GM21515 (cell line): ENCODE results near the gene MRPL2.

Experiments used
- ATAC-seq: cut with Tn5 transposase; IDR thresholded peaks from one replicate; pipeline ENCODE4 v1.9.1; 2021; ENCODE audit not compliant: unreplicated experiment

The MRPL2 gene

DNA sequence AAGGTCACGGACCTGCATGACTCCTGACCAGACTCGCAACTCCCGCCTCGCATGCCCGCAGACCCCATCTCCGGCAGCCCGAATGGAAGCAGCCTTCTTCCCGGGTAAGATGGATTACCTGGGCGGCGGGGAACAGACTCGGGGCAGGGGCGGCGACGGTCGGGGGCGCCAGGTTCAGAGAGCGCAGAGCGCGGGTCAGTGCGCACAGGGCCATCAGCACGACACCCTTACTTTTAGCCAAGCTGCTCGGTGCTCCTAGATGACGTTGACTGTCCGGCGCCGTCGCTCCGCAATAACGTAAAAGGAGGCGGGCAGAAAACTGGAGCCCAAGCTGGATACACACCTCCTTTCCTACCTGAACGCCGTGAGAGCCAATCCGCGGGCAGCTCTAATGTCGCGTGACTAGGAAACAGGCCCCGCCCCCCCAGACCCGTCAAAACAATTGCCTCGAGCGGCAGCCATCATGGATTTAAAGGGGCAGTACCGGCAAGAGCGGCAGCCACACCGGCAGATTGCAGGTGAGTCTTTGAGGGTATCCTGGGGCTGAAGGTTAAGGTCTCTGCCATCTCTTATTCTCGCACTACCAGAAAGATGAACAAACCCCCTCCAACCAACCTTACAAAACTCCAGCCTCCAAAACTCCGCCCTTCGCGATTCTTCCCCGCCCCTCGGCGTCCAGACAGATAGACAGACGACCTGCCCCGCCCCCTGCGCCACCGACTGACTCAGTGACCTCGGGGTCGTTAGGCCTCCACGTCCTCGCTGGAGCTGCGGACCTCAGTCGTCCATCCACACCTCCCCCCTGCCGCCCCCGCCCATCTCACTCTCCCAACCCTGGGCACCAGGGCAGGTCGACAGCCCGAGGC lies at the start of gene MRPL2, which contains the start of gene KLC4:
Gene MRPL2 (minus strand): TSS at position 267 of the 866 bp plus-strand sequence. CDS start 53 bp downstream, at position 214.
Gene KLC4 (plus strand): TSS at position 464 of the 866 bp plus-strand sequence. CDS start 1,705 bp downstream, outside the sequence.
- peak; percentile 89 for ATAC-seq

DNA sequence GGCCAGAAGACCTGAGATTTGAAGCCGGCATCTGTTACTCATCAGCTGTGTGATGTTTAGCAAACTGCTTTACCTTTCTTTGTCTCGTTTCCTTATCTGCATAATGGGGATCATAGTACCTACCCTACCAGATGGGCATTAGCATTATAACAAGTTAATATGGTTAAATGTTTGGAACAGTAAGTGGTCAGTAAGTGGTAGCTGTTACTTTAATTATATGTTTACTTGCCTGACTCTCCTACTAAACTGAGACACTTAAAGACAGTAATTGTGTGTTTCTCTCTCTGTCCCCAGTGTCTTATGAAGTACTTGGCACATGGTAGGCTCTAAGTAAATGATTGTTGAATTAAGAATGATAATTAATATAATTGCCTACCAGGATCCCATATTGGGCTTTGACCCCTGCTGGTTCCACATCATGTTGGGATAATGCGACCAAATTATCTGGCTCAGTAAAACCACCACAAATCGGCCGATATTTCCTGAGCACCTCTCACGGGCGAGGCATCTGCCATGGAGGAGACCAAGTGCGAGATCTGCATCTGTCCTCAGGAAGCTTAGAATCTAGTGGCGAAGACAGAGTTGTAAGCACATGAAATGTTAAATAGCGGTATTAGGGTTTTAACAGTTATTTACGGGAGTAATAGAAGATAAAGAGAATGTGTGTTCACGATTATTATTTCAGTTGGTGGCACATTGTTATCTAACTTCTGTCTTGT lies 48.3 kb upstream of the MRPL2 start:
- ATAC-seq: no peak

DNA sequence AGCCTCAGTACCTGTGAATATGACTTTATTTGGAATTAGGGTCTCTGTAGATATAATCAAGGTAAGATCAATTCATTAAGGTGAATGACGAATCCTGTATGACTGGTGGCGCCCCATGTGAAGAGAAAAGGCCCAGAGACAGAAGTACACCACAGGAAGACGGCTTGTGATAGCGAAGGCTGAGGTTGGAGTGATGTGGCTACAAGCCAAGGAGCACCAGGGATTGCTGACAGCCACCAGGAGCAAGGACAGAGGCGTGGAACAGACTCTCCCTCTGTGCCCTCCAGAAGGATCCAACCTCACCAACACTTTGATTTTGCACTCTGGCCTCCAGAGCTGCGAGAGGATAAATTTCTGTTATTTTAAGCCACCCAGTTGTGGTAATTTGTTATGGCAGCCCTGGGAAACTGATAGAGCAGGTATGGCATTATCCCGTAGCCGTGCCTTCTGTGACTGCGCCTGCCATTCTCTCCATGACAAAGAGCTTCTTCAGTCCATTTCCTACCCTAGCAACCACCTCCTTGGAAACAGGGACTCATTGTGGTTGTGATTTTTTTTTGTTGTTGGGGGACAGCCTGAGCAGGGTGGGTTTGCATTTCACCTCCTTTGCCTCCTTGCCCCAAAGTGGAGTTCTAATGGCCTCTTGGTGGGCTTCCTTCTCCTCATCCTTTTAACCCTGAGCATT lies 46.4 kb upstream of the MRPL2 start:
- no peak for ATAC-seq

DNA sequence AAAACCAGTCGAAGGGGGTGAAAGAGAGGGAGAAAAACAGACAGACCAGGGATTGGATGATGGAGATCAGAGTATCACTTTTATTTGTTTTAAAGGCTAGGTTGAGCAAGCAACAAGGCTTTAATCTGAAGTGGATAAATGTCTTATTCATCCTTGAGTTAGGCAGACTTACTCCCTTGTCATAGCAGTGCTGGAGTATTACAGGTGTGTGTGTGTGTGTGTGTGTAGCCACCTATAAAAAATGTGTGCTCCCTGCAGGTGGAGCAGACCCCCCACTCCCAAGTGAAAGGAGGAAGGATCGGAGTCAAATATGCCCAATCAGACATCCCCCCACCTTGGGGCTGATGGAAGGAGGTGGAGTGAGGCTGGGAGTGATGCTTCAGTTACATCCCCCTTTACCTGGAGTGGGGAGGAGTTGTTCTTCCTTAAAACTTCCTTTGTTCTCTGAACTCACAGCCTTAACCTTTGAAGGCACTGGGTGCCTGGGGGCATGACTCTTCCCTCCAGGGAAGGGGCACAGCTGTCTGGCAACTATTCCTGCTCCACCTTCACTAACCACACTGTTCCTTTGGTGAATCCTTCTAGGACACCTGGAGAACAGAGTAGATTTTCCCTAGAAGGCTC lies 44.1 kb upstream of the MRPL2 start:
- ATAC-seq: no peak

DNA sequence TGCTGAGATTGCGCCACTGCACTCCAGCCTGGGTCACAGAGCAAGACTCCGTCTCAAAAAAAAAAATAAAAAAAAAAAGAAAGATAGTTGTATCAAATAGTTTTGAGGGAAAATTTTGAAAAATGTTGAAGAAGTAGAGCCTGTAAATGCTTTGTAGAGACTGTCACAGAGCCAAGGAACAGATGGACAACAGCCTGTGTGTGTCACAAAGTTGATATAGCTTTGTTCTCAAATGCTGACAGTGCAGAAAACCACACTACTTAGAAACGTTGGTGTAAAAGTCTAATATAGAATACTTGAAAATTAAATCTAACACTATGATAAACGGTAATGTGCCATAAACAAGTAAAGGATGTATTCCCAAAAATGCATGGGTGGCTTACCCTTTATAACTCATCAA lies 42.3 kb upstream of the MRPL2 start:
- ATAC-seq: no peak

DNA sequence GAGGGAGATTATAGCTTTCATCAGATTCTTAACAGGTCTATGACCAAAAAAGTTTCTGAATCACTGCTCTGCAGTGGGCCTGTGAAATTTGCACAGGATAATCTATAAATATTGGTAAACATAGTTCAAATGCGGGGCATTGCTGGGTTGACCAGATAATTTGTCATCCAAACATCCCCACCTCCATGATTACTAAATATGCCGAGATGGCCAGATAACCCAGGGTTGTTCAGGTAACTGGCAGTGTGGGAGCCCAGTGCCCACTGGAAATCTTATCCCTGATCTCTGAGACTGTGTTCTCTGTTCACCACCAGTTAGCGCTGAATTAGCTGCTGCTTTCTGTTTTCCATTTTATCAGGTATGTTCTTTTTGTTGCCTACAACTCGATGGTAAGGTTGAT lies 38.3 kb upstream of the MRPL2 start:
- ATAC-seq: no peak

DNA sequence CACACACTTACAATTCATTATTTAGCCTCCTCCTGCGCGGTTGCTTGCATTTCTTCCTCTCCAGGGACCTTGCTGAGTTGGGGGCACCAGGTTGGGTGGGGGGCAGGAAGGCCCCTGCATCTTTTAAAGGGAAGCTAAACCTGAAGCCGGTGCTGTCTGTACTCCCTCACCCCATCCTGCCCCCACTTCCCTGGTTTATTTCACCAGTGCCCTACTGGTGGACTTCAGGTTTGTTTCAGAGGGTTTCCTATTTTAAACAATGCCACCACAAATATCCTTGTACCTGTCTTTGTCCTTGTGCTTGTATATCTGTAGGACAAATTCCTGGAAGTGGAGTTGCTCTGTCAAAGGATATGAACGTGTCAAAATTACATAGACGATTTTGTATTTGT lies 37.9 kb upstream of the MRPL2 start:
- ATAC-seq: no peak

DNA sequence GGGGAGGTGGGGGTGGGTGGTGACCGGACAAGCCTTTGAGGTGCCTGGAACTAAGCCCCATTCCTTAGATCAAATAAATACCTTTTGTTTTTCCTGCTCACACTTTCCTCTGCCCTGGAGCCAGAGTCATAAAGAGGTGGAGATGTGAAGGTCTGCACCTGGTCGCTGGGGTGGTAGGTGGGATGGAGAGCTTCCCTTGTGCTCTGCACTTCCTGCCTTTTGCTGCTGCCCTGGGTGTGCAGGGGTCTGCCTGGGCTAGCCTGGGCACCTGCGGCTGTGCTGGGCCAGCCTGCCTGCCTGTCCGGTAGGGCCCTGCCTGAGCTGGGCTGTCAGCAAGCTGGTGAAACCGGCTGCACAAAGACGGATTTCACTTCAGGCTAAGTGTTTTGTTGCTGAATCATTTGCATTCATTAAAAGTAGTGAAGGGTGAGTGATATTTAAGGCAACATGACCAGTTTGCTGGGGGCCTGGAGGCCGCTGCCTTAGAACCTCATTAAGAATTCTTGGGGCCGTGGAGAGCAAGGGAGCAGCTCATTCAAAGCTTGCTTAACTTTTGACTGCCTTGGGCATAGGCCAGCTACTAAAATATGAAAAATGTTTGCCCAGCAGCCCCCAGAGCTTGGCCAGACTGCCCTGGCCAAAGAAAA lies 37.3 kb upstream of the MRPL2 start:
- ATAC-seq: no peak

DNA sequence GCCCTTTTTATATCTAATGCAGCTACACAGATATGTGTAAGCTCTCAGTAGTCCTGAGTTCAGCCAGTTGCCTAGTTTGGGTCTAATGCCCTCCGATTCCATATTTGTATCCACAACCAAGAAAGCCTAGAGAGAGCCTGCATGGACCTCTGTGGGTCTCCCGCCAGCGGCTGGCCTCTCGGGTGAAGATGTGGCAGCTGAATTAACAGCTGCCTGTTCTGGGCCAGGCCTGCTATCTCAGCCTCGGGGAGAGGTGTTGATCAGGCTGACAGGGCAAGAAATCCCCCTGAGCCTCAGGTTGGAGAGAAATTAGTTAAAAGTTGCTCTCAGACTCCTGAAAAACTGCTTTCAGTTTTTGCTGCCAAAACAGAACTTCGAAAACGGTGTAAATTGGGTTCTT lies 36.7 kb upstream of the MRPL2 start:
- ATAC-seq: no peak

DNA sequence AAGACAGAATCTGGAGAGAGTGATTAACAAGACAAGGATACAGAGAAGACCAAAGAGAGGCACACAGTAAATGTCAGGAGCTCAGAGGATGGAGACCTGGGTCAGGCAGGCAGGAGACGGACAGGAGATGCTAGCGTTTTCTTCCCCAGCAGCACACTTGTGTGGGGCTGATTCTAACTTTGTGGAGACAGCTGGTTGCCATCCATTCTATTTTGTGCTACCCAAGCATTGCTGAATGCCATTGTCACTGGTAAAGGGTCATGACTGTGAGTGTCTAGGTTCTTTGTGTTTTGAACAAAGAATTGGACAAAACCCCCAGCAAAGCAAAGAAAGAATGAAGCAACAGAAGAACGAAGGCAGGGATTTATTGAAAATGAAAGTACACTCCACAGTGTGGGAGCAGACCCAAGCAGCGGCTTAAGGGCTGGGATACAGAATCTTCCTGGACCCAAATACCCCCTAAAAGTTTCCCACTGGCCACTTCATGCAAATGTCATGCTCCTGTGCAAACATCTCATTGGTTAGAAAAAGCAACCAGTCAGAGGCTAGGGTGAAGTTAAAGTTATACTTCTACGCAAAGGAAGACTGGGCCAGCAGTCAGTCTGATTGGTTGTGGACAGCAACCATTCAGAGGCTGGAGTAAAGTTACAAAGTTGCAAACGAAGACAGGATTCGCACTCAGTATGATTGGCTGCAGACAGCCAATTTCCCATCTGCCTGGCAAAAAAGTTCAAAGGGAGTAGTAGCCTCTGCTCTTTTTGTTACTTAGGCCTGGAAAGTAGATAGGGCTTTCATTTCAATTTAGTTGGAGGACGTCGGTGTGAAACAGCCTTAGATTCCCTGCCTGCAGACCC lies 34.4 kb upstream of the MRPL2 start:
- ATAC-seq: no peak

DNA sequence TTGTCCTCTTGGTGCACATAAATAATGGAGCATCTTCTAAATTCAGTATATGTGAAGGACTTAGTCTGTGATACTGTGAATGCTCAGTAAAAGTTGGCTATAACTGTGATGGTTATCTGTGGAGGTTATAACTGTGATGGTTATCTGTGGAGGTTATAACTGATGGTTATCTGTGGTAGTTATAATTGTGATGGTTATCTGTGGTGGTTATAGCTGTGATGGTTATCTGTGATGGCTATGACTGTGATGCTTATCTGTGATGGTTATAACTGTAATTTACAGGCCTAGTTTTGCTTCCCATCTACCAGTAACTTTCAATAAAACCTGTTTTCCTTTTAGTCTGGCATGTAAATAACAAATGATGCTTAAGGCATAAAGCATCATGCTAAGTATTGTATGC lies 33.4 kb upstream of the MRPL2 start:
- no peak for ATAC-seq

DNA sequence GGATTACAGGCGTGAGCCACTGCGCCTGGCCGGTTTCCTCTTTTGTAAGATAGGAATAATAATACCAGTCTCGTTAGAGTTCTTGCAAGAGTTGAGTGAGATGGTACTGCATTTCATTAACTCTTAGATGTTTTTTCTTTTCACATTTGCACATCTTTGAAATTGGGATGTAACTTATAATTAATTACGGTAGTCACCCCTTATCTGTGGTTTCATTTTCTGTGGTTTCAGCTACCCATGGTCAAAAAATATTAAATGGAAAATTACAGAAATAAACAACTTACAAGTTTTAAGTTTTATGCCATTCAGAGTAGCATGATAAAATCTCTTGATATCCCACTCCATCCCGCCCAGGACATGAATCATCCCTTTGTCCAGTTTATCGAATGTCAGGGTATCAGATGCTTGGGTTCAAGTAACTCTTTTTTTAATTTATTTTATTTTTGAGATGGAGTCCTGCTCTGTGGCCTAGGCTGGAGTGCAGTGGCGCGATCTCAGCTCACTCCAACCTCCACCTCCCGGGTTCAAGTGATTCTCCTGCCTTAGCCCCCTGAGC lies 32.3 kb upstream of the MRPL2 start:
- ATAC-seq: no peak

DNA sequence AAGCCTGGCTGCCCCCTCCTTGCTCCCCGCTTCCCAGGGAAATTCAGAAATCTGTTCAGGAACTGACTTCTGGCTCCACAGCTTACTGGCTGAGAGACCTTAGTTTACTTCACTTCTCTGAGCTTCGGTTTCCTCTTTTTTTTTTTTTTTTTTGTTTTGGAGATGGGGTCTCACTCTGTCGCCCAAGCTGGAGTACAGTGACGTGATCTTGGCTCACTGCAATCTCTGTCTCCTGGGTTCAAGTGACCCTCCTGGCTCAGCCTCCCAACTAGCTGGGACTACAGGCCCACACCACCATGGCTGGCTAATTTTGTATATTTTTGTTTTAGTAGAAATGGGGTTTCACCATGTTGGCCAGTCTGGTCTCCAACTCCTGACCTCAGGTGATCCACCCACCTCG lies 31.8 kb upstream of the MRPL2 start:
- ATAC-seq: no peak

DNA sequence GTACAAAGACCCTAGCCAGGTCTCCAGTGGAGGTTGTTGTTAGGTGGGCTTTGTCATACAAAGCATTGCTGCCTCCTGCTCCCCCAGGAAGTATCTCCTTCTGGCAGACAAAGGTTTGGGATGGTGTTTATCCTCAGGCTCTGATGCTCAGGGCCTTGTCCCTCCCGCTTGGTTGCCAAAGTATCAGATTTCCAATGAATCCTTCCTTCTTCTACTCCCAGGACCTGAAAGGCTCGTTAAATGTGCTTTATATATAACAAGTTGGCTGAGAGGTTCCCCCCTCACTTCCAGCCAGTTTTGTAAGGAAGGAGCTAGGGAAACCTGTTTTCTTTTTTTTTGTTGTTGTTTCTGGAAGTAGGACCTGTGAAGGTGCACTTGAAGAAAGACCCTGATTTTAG lies 31.3 kb upstream of the MRPL2 start:
- ATAC-seq: no peak

DNA sequence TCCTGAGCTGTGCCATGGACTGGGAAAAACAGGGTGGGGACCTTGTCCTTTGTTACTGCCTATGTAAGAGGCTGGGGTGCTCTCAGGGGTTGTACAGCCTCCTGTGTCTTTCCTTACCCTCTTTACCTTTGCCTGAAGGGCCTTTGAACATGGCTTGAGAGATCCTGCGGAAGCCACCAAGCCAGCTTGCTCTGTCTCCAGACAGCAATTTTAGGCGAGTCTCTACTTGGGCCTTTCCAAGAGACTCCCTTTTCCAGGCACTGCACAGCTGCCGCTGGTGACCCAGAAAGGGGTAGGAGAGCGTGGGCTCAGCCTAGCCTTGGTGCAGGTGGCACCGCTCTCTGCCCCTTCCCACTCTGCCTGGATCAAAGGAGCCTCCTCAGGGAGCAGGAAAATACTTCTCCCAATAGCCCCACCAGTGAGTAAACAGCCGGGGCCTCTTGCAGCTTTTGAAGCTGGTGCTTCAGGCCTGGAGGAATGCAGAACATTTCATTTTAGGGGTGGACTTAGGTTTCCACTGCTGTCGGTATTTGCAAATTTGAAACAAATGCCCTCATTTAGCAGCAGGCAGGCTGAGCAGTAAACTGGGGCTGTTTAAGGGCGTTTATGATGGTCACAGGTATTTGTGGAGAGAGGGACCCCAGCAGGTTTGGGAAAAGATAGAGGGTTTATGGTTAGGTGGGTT lies 30.8 kb upstream of the MRPL2 start:
- ATAC-seq: no peak

DNA sequence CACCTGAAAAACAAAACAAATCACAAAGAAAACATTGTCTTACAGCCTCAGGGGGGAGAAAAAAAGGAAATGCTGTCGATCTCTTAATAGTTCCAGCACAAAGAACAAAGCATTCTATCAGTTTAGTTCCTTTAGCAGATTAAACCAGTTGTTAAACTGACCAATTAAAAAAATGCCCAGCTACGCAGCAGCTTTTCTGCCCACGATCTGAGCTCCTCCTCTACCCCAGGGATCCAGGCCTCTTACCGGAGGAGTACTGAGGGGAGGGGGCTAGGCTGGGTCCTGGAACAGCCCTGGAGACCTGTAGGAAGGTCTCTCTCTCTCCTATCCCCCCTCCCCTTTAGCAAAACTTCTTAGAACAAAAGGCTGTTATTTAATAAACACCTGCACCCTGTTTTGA lies 30.2 kb upstream of the MRPL2 start:
- ATAC-seq: no peak

DNA sequence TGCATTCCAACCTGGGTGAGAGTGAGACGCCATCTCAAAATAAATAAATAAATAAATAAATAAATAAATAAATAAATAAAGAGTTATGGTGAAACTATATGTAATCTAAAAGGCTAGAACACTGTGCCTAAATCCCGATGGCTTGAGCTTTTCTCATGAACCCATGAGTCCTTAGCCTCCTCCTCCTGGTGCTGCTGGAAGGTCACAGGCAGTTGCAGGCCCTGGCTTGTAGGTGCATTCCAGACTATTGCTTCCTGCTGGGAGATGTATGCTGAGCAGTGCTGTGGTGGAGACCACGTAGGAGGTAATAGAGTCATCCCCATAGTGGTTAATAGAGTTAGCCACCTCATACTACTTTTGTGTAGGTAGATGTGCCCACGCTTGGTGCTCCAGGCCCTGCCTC lies 29.4 kb upstream of the MRPL2 start:
- ATAC-seq: no peak

DNA sequence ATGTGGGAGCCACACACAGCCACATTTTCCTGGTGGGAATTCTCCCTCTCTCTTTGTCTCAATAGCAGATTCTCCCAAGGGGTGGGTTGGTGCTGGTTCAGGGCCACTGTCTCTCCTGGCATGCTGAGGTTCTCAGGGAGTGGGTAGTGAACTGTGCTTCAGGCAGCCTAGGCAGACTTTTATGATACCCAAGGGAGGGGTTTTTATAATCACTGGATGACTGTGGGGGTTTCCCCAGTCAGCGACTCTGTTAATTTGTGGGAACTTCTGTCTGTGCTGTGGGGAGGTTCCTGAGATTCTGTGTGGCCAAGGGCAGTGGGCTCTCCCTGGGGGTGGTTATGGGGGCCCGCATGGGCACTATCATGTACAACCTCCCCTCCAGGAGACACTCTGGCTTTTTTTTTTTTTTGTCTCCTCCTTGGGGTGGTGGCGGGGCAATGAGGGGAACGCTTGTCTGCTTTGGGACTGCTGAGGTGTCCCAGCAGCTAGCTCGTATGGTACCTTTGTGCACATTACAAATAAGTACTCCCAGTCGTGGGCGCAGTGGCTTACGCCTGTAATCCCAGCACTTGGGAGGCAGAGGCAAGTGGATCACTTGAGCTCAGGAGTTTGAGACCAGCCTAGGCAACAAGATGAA lies 26.9 kb upstream of the MRPL2 start:
- no peak for ATAC-seq
